Endothelial cell of umbilical vein (primary cell): ENCODE results near the gene DLGAP1. TPM values are rescaled to one million over a fixed set of nuclear protein-coding genes. Genes with fewer than 3 reads are reported as not detected.

Experiments
- BruUV-seq: library from RNA; stranded (reverse); fragments of 400-500 nt; replicated peaks from 2 replicates; lab custom pipeline; 2021; lab: Mats Ljungman, UMichigan
- CTCF ChIA-PET: fragments of 300-600, 350-600 bp; sonication (Branson Sonifier 250); formaldehyde crosslinking; loops from one replicate; lab custom pipeline; 2021; ENCODE audit warnings: antibody characterized with exemption, inconsistent platforms; lab: Charles Lee
- POLR2A ChIA-PET: fragments of 300-600, 350-600 bp; sonication (Branson Sonifier 250); formaldehyde crosslinking; loops from one replicate; lab custom pipeline; 2021; ENCODE audit warnings: antibody characterized with exemption, inconsistent platforms; lab: Charles Lee
- DNase-seq: peaks from one replicate; pipeline ENCODE4 v3.0.0-alpha.2; 2011; ENCODE audit warnings: low read depth, low spot score
- FAIRE-seq: peaks from 2 replicates; lab custom pipeline; 2011; peaks lifted over from hg19 to GRCh38; lab: Jason Lieb, UNC
- H2AFZ ChIP-seq: 2 replicates; pipeline ENCODE4 v1.6.0; 2012; ENCODE audit warnings: low read depth, low read length, control low read depth, inconsistent platforms
- H3K27ac ChIP-seq: 2 replicates; pipeline ENCODE4 v1.5.1; 2011; ENCODE audit warnings: low read depth, mild to moderate bottlenecking, control low read depth, low read length, moderate library complexity; ENCODE audit not compliant: insufficient read depth
- H3K27me3 ChIP-seq, 2 experiments: 2 replicates each; pipeline versions ENCODE4 v1.6.0 to v1.6.1; 2011; ENCODE audit warnings: low read length in 2 of 2, mixed read lengths in 1 of 2; ENCODE audit not compliant: control insufficient read depth in 2 of 2, insufficient read depth in 2 of 2
- H3K36me3 ChIP-seq, 2 experiments: 2 replicates in 1 of 2; 3 replicates in 1 of 2; pipeline ENCODE4 v1.5.1; 2011; ENCODE audit warnings: low read length in 2 of 2, mild to moderate bottlenecking in 1 of 2, moderate library complexity in 1 of 2; ENCODE audit not compliant: control insufficient read depth in 2 of 2, insufficient read depth in 2 of 2; ENCODE audit errors: extremely low read depth in 1 of 2
- H3K4me1 ChIP-seq: 3 replicates; pipeline ENCODE4 v1.5.1; 2011; ENCODE audit warnings: mild to moderate bottlenecking, low read length; ENCODE audit not compliant: control insufficient read depth, insufficient read depth; ENCODE audit errors: extremely low read depth
- H3K4me2 ChIP-seq: 2 replicates; pipeline ENCODE4 v1.6.1; 2011; ENCODE audit warnings: low read length, control low read depth, mixed read lengths; ENCODE audit not compliant: insufficient read depth
- H3K4me3 ChIP-seq, 3 experiments: fragments of 200-600 bp in 1 of 3; sonication (generic), shearing (Covaris generic) in 1 of 3; replicated peaks in 1 of 3; 2 replicates each; pipeline ENCODE4 v1.5.1; 2011 to 2016; ENCODE audit warnings: control low read depth in 3 of 3, low read length in 3 of 3, mild to moderate bottlenecking in 2 of 3, inconsistent platforms in 1 of 3, low read depth in 1 of 3, moderate library complexity in 1 of 3; ENCODE audit not compliant: insufficient read depth in 1 of 3
- H3K79me2 ChIP-seq: 2 replicates; pipeline ENCODE4 v1.6.0; 2012; ENCODE audit warnings: low read length, inconsistent platforms; ENCODE audit not compliant: control insufficient read depth, insufficient read depth
- H3K9ac ChIP-seq: replicated peaks from 2 replicates; pipeline ENCODE3; 2011; ENCODE audit warnings: low read length, control low read depth; ENCODE audit not compliant: insufficient read depth; ENCODE audit errors: extremely low read depth
- H3K9me1 ChIP-seq: replicated peaks from 3 replicates; pipeline ENCODE4 v1.6.0; 2011; ENCODE audit warnings: mild to moderate bottlenecking, low read length; ENCODE audit not compliant: control insufficient read depth, insufficient read depth; ENCODE audit errors: extremely low read depth
- H3K9me3 ChIP-seq: replicated peaks from 2 replicates; pipeline ENCODE4 v1.5.1; 2012; ENCODE audit warnings: low read length, inconsistent platforms; ENCODE audit not compliant: control insufficient read depth, insufficient read depth
- H4K20me1 ChIP-seq: replicated peaks from 2 replicates; pipeline ENCODE3; 2011; ENCODE audit warnings: mild to moderate bottlenecking, low read length; ENCODE audit not compliant: control insufficient read depth, insufficient read depth; ENCODE audit errors: extremely low read depth
- CTCF ChIP-seq, 2 donors: IDR thresholded peaks; 1 replicate in 1 of 2; 2 replicates in 1 of 2; pipeline ENCODE4 v1.5.1; 2011; ENCODE audit warnings: low read length in 2 of 2, mild to moderate bottlenecking in 2 of 2, moderate library complexity in 2 of 2, control low read depth in 1 of 2, inconsistent platforms in 1 of 2, low read depth in 1 of 2; ENCODE audit not compliant: insufficient read depth in 1 of 2; ENCODE audit errors: extremely low read depth in 1 of 2
- EZH2 ChIP-seq: IDR thresholded peaks from 2 replicates; pipeline ENCODE4 v1.6.1; 2012; ENCODE audit warnings: borderline replicate concordance, low read depth, mild to moderate bottlenecking, moderate library complexity, low read length, inconsistent platforms; ENCODE audit not compliant: severe bottlenecking
- FOS ChIP-seq: IDR thresholded peaks from 2 replicates; pipeline ENCODE4 v1.6.1; 2011; ENCODE audit warnings: mild to moderate bottlenecking, low read length, moderate library complexity, borderline replicate concordance; ENCODE audit not compliant: insufficient read depth
- GATA2 ChIP-seq: IDR thresholded peaks from 2 replicates; pipeline ENCODE4 v1.7.0; 2011; ENCODE audit warnings: low read depth, mild to moderate bottlenecking, moderate library complexity, mixed read lengths, low read length; ENCODE audit not compliant: insufficient read length, insufficient read depth
- JUN ChIP-seq: IDR thresholded peaks from 2 replicates; pipeline ENCODE4 v1.6.1; 2011; ENCODE audit warnings: borderline replicate concordance, low read depth; ENCODE audit not compliant: insufficient read length, insufficient read depth
- MAX ChIP-seq: IDR thresholded peaks from 2 replicates; pipeline ENCODE4 v1.6.1; 2011; ENCODE audit not compliant: insufficient read depth, insufficient read length
- MYC ChIP-seq: IDR thresholded peaks from one replicate; pipeline ENCODE4 v1.6.1; 2011; ENCODE audit warnings: mild to moderate bottlenecking, low read depth, low read length
- POLR2A ChIP-seq: IDR thresholded peaks from 2 replicates; pipeline ENCODE4 v1.6.1; 2012; ENCODE audit warnings: low read depth, mild to moderate bottlenecking, control low read depth, low read length
- POLR2AphosphoS5 ChIP-seq: IDR thresholded peaks from 2 replicates; pipeline ENCODE4 v1.6.1; 2012; ENCODE audit warnings: low read depth, mild to moderate bottlenecking, control low read depth, low read length, moderate library complexity; ENCODE audit not compliant: insufficient read depth
- dilution Hi-C: fragments of 300-500 bp; cut with MboI; formaldehyde crosslinking; loops from one replicate; pipeline ENCODE4 v1.15.0; 2019; ENCODE audit warnings: low sequenced_read_pairs; ENCODE audit not compliant: extremely low pct_ligation_motif_present
- intact Hi-C: fragments of 100-400 bp; cut with micrococcal nuclease; formaldehyde crosslinking; loops from one replicate; pipeline ENCODE4 v1.10.0; 2022
- polyA plus RNA-seq, 4 experiments: library from polyadenylated mRNA; depleted of rRNA in 3 of 4; stranded (reverse) in 3 of 4; unstranded in 1 of 4; fragments of >200 nt; gene quantifications; 2 replicates each; pipeline versions ENCODE4 v1.2.1 to v1.2.3, GENCODE V29; 2011 to 2012; ENCODE audit warnings: missing spikeins in 1 of 4
- total RNA-seq: library from RNA; stranded (reverse); gene quantifications from 2 replicates; pipeline ENCODE4 v1.2.3, GENCODE V29; 2021

The DLGAP1 gene
- total and polyA plus RNA-seq, 2 donors (not counting 3 experiments of a cell fraction or from before 2014, with no cell fraction given): 0.04 TPM; not detected in 1

- DNase-seq (no peak), FAIRE-seq (no peak)
- dilution Hi-C loops (no loop called here), intact Hi-C loops (no loop called here)
- Histone ChIP-seq H3K9me1 (no peaks in the 10 kb centered on the region), H3K9ac (no peak overlapping the region), H3K4me3 (no peak overlapping the region), H3K27ac (no peak overlapping the region), H3K79me2 (no peaks in the 10 kb centered on the region), H3K9me3 (no peaks in the 10 kb centered on the region), H2AFZ (no peak overlapping the region), H4K20me1 (no peaks in the 10 kb centered on the region), H3K36me3 (no peaks in the 10 kb centered on the region), H3K4me2 (no peak overlapping the region), H3K4me1 (no peaks in the 10 kb centered on the region), H3K27me3 (no peaks in the 10 kb centered on the region)
- CTCF ChIA-PET: no interaction called here
- no TSS peak for BruUV-seq
- TF ChIP-seq MAX (no peak), JUN (no peak), MYC (no peak), EZH2 (no peak)
- POLR2A ChIA-PET: no interaction called here
Observed at GRCh38 chr18:4417714-4418113, 37.4 kb downstream of the DLGAP1 start.

- intact Hi-C loops: no loop called here
- H3K9ac ChIP-seq: no peak overlapping the region
- no peak for DNase-seq
- no peaks in the 10 kb centered on the region for H3K4me1 ChIP-seq
- H3K4me2 ChIP-seq: no peak overlapping the region
- TF ChIP-seq POLR2A: no peak
- TF ChIP-seq MAX: no peak
- TF ChIP-seq POLR2AphosphoS5: no peak
- TF ChIP-seq FOS: no peak
- TF ChIP-seq EZH2: no peak
- TF ChIP-seq CTCF (IDR thresholded peaks at IDR 0.05; ENCODE audit: extremely low read depth in 1 of 2, insufficient read depth in 1 of 2, low read depth in 1 of 2, low read length in 2 of 2): no peak
- TF ChIP-seq JUN: no peak
- no peak for TF ChIP-seq GATA2
- no peak for TF ChIP-seq MYC
- ChIA-PET POLR2A (no interaction called here), CTCF (no interaction called here)
- no peak overlapping the region for H3K4me3 ChIP-seq
- no peaks in the 10 kb centered on the region for H3K9me3 ChIP-seq
- no peaks in the 10 kb centered on the region for H3K36me3 ChIP-seq
- dilution Hi-C loops: no loop called here
- H3K9me1 ChIP-seq: no peaks in the 10 kb centered on the region
- H3K27me3 ChIP-seq: no peaks in the 10 kb centered on the region
- H3K79me2 ChIP-seq: no peaks in the 10 kb centered on the region
- BruUV-seq: no TSS peak
- H3K27ac ChIP-seq: no peak overlapping the region
- no peak for FAIRE-seq
- H4K20me1 ChIP-seq: no peaks in the 10 kb centered on the region
- H2AFZ ChIP-seq: no peak overlapping the region
Observed at GRCh38 chr18:4416976-4417375, 38.1 kb downstream of the DLGAP1 start.
